ENCODE data around the gene NPLOC4. TPM values are rescaled to one million over a fixed set of nuclear protein-coding genes. Genes with fewer than 3 reads are reported as not detected.

Gene NPLOC4
- total and polyA plus RNA-seq, 2 experiments from 2014 or later, result 51.4 to 64.6 TPM

GRCh38 chr17:81526662-81527571 is 110.0 kb downstream of the NPLOC4 start:
- Histone ChIP-seq H3K4me1 (ENCODE audit: insufficient read depth) (peaks cover 10% of the 10 kb centered on the region; the same call in 1 of the 2 replicates), H3F3A (ENCODE audit: insufficient read depth) (no peaks in the 10 kb centered on the region), H3K9me2 (ENCODE audit: insufficient read depth) (no peaks in the 10 kb centered on the region), H3K27ac (no peak overlapping the region), H3K79me2 (ENCODE audit: insufficient read depth) (no peaks in the 10 kb centered on the region), H3K4me3 (no peak overlapping the region), H3K9ac (no peak overlapping the region), H2AFZ (no peak overlapping the region), H3K36me3 (ENCODE audit: low read depth) (no peaks in the 10 kb centered on the region), H4K20me1 (ENCODE audit: insufficient read depth) (no peaks in the 10 kb centered on the region), H3K27me3 (replicated peaks; ENCODE audit: insufficient read depth) (no peaks in the 10 kb centered on the region), H3K9me3 (ENCODE audit: low read depth) (no peaks in the 10 kb centered on the region), H3K4me2 (ENCODE audit: unreplicated experiment) (no peak overlapping the region)
- DNase-seq, result no peak
- TF ChIP-seq EZH2phosphoT487 (IDR thresholded peaks at IDR 0.05; ENCODE audit: insufficient read depth, low read depth) (no peak), EZH2 (IDR thresholded peaks at IDR 0.05; ENCODE audit: insufficient read depth, poor library complexity, severe bottlenecking) (no peak)
- in situ Hi-C loops (cut with MboI), result no loop called here
- 87 to 89% methylated on average over 20 to 21 of the region's 21 CpGs for WGBS, 2 experiments (ENCODE audit: low coverage in 1 of 2, low lambda C conversion rate in 2 of 2, missing lambda C conversion rate in 2 of 2)

DNA sequence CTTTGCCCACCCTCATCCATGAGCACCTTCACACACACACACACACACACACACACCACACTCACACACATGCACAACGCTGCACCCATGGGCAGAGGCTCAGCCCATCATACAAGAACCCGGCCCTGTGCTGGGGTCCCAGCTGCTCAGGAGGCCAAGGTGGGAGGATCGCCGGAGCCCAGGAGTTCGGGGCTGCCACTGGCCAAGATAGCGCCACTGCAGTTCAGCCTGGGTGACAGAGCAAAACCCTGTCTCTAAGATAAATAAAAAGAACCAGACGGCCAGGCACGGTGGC is 112.1 kb downstream of the NPLOC4 start:
- Histone ChIP-seq H3K4me1 (ENCODE audit: insufficient read depth) (peaks cover 10% of the 10 kb centered on the region; the same call in 1 of the 2 replicates), H2AFZ (no peak overlapping the region), H3K27me3 (replicated peaks; ENCODE audit: insufficient read depth) (no peaks in the 10 kb centered on the region), H3K9ac (no peak overlapping the region), H3K9me2 (ENCODE audit: insufficient read depth) (no peaks in the 10 kb centered on the region), H3K79me2 (ENCODE audit: insufficient read depth) (no peaks in the 10 kb centered on the region), H3K9me3 (ENCODE audit: low read depth) (no peaks in the 10 kb centered on the region), H3K36me3 (ENCODE audit: low read depth) (no peaks in the 10 kb centered on the region), H3K27ac (no peak overlapping the region), H3K4me3 (no peak overlapping the region), H4K20me1 (ENCODE audit: insufficient read depth) (no peaks in the 10 kb centered on the region), H3K4me2 (ENCODE audit: unreplicated experiment) (no peak overlapping the region), H3F3A (ENCODE audit: insufficient read depth) (peaks cover 11% of the 10 kb centered on the region; the same call in 1 of the 2 replicates)
- no peak for DNase-seq
- 70 to 72% methylated on average over 8 of the region's 8 CpGs for WGBS, 2 experiments (ENCODE audit: low coverage in 1 of 2, low lambda C conversion rate in 2 of 2, missing lambda C conversion rate in 2 of 2)
- in situ Hi-C loops (cut with MboI), result no loop called here
- TF ChIP-seq EZH2 (IDR thresholded peaks at IDR 0.05; ENCODE audit: insufficient read depth, poor library complexity, severe bottlenecking), result no peak
- TF ChIP-seq EZH2phosphoT487 (IDR thresholded peaks at IDR 0.05; ENCODE audit: insufficient read depth, low read depth), result no peak

DNA sequence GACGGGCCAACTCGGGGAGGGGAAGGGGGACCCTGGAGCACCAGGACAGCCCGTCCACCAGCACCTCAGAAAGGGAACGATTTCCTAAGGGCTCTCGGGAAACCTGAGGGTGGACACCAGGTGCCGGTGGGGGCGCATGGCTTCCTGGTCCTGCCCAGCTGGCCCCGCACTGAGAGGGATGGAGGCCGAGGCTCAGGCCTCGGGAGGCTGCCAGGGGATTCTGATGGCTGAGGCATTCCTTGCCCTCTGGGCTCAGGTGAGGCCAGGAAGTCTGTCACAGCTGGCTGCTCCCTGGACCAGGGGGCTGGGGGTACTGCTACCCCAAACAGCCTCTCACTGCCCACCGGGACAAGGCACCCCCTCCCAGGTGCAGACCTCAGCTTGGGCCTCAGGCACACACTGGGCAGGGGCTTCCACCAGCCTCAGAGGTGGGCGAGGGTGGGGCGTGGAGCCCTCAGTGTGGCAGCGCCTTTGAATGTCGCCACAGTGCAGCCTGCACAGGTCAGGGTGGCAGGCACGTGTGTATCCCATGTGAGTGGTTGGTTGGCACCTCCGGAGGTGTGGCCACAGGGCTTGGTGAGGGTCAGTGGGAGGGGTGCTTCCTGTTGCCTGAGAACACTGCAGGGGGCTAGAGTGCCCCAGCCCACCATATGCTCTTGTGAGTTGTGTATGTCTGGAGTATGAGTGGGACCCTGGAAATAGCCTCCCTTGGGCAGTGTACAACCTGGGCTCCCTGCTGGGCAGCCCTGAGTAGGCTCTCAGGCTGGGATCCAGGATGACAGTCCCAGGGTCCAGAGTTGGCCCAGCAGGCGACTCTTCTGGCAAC is 112.7 kb downstream of the NPLOC4 start:
- no peak overlapping the region for H3K4me3 ChIP-seq
- peaks cover 10% of the 10 kb centered on the region; the same call in 1 of the 2 replicates for H3K4me1 ChIP-seq (ENCODE audit: insufficient read depth)
- H3K4me2 ChIP-seq (ENCODE audit: unreplicated experiment), result no peak overlapping the region
- in situ Hi-C loops (cut with MboI), result no loop called here
- TF ChIP-seq EZH2phosphoT487 (IDR thresholded peaks at IDR 0.05; ENCODE audit: insufficient read depth, low read depth) (no peak), EZH2 (IDR thresholded peaks at IDR 0.05; ENCODE audit: insufficient read depth, poor library complexity, severe bottlenecking) (no peak)
- no peak overlapping the region for H3K27ac ChIP-seq
- no peaks in the 10 kb centered on the region for H3K9me3 ChIP-seq (ENCODE audit: low read depth)
- H3K36me3 ChIP-seq (ENCODE audit: low read depth), result no peaks in the 10 kb centered on the region
- no peak overlapping the region for H3K9ac ChIP-seq
- H2AFZ ChIP-seq, result no peak overlapping the region
- H3F3A ChIP-seq (ENCODE audit: insufficient read depth), result peaks cover 11% of the 10 kb centered on the region; the same call in 1 of the 2 replicates
- DNase-seq, result no peak
- 71 to 79% methylated on average over 13 to 18 of the region's 18 CpGs for WGBS, 2 experiments (ENCODE audit: low coverage in 1 of 2, low lambda C conversion rate in 2 of 2, missing lambda C conversion rate in 2 of 2)
- H3K79me2 ChIP-seq (ENCODE audit: insufficient read depth), result no peaks in the 10 kb centered on the region
- H3K27me3 ChIP-seq (replicated peaks; ENCODE audit: insufficient read depth), result no peaks in the 10 kb centered on the region
- H3K9me2 ChIP-seq (ENCODE audit: insufficient read depth), result no peaks in the 10 kb centered on the region
- H4K20me1 ChIP-seq (ENCODE audit: insufficient read depth), result no peaks in the 10 kb centered on the region

- in situ Hi-C loops (cut with MboI), result no loop called here
- no peaks in the 10 kb centered on the region for H3K79me2 ChIP-seq (ENCODE audit: insufficient read depth)
- no peaks in the 10 kb centered on the region for H3K9me3 ChIP-seq (ENCODE audit: low read depth)
- DNase-seq, result peak; percentile 89
- H3K4me3 ChIP-seq, result no peak overlapping the region
- no peaks in the 10 kb centered on the region for H3K36me3 ChIP-seq (ENCODE audit: low read depth)
- TF ChIP-seq EZH2 (IDR thresholded peaks at IDR 0.05; ENCODE audit: insufficient read depth, poor library complexity, severe bottlenecking) (no peak), EZH2phosphoT487 (IDR thresholded peaks at IDR 0.05; ENCODE audit: insufficient read depth, low read depth) (no peak)
- H3K27ac ChIP-seq, result no peak overlapping the region
- no peaks in the 10 kb centered on the region for H3K9me2 ChIP-seq (ENCODE audit: insufficient read depth)
- peaks cover 17% of the 10 kb centered on the region; the same call in 1 of the 2 replicates for H3K4me1 ChIP-seq (ENCODE audit: insufficient read depth)
- no peak overlapping the region for H2AFZ ChIP-seq
- H3K27me3 ChIP-seq (replicated peaks; ENCODE audit: insufficient read depth), result no peaks in the 10 kb centered on the region
- H3K4me2 ChIP-seq (ENCODE audit: unreplicated experiment), result peak overlapping the region; percentile 10
- H4K20me1 ChIP-seq (ENCODE audit: insufficient read depth), result no peaks in the 10 kb centered on the region
- 11 to 12% methylated on average over 15 to 16 of the region's 17 CpGs for WGBS, 2 experiments (ENCODE audit: low coverage in 1 of 2, low lambda C conversion rate in 2 of 2, missing lambda C conversion rate in 2 of 2)
- peak overlapping the region; percentile 38 for H3K9ac ChIP-seq
- peaks cover 11% of the 10 kb centered on the region; the same call in 1 of the 2 replicates for H3F3A ChIP-seq (ENCODE audit: insufficient read depth)
Observed at GRCh38 chr17:81523402-81524038, 113.4 kb downstream of the NPLOC4 start.

All from GM23248 (cell line).